ENCODE measurements around the gene MRPL17.

GRCh38 chr11:6653097-6653496 lies 30.0 kb downstream of the MRPL17 start:
- TF ChIP-seq CTCF (IDR thresholded peaks at IDR 0.05 in 2 of 3, conservative IDR thresholded peaks at IDR 0.05 in 1 of 3; ENCODE audit: borderline replicate concordance in 1 of 3, insufficient read depth in 1 of 3, low read depth in 2 of 3, low read length in 2 of 3) (no peak), POLR2A (IDR thresholded peaks at IDR 0.05; ENCODE audit: borderline replicate concordance, extremely low read depth, insufficient read depth, insufficient read length) (no peak), CEBPB (IDR thresholded peaks at IDR 0.05; ENCODE audit: low read depth) (no peak), TCF7L2 (IDR thresholded peaks at IDR 0.05; ENCODE audit: borderline replicate concordance, extremely low read depth, insufficient read depth, insufficient read length) (no peak), POLR2AphosphoS5 (IDR thresholded peaks at IDR 0.05; ENCODE audit: low read depth, low read length) (no peak), EZH2phosphoT487 (IDR thresholded peaks at IDR 0.05; ENCODE audit: borderline replicate concordance) (no peak)
